Measurements from ENCODE around the gene SPEG.

SPEG gene

DNA sequence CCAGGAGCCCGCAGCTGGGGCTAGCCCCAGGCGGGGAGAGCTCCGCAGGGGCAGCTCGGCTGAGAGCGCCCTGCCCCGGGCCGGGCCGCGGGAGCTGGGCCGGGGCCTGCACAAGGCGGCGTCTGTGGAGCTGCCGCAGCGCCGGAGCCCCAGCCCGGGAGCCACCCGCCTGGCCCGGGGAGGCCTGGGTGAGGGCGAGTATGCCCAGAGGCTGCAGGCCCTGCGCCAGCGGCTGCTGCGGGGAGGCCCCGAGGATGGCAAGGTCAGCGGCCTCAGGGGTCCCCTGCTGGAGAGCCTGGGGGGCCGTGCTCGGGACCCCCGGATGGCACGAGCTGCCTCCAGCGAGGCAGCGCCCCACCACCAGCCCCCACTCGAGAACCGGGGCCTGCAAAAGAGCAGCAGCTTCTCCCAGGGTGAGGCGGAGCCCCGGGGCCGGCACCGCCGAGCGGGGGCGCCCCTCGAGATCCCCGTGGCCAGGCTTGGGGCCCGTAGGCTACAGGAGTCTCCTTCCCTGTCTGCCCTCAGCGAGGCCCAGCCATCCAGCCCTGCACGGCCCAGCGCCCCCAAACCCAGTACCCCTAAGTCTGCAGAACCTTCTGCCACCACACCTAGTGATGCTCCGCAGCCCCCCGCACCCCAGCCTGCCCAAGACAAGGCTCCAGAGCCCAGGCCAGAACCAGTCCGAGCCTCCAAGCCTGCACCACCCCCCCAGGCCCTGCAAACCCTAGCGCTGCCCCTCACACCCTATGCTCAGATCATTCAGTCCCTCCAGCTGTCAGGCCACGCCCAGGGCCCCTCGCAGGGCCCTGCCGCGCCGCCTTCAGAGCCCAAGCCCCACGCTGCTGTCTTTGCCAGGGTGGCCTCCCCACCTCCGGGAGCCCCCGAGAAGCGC lies 49.1 kb downstream of the SPEG start:
- DNase-seq, result no peak

DNA sequence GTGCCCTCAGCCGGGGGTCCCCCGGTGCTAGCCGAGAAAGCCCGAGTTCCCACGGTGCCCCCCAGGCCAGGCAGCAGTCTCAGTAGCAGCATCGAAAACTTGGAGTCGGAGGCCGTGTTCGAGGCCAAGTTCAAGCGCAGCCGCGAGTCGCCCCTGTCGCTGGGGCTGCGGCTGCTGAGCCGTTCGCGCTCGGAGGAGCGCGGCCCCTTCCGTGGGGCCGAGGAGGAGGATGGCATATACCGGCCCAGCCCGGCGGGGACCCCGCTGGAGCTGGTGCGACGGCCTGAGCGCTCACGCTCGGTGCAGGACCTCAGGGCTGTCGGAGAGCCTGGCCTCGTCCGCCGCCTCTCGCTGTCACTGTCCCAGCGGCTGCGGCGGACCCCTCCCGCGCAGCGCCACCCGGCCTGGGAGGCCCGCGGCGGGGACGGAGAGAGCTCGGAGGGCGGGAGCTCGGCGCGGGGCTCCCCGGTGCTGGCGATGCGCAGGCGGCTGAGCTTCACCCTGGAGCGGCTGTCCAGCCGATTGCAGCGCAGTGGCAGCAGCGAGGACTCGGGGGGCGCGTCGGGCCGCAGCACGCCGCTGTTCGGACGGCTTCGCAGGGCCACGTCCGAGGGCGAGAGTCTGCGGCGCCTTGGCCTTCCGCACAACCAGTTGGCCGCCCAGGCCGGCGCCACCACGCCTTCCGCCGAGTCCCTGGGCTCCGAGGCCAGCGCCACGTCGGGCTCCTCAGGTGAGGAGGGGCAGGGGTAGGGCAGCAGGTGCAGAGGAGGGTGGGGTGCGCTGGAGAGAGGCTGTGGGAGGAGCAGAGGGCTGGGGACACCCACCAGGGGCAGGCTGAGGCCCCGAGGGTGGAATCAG lies 49.9 kb downstream of the SPEG start:
- DNase-seq, result no peak

DNA sequence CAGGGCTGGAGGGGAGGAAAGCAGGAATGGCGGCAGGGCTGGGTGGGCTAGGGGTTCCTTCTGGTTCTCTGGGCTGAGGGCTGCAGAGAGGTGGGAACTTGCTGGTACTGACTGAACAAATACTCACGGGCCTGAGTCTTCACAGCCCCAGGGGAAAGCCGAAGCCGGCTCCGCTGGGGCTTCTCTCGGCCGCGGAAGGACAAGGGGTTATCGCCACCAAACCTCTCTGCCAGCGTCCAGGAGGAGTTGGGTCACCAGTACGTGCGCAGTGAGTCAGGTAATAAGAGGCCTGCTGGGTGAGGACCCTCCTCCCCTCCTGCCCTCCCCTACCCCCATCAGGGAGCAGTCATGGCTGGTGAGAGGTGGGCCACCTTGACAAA lies 50.5 kb downstream of the SPEG start:
- no peak for DNase-seq

DNA sequence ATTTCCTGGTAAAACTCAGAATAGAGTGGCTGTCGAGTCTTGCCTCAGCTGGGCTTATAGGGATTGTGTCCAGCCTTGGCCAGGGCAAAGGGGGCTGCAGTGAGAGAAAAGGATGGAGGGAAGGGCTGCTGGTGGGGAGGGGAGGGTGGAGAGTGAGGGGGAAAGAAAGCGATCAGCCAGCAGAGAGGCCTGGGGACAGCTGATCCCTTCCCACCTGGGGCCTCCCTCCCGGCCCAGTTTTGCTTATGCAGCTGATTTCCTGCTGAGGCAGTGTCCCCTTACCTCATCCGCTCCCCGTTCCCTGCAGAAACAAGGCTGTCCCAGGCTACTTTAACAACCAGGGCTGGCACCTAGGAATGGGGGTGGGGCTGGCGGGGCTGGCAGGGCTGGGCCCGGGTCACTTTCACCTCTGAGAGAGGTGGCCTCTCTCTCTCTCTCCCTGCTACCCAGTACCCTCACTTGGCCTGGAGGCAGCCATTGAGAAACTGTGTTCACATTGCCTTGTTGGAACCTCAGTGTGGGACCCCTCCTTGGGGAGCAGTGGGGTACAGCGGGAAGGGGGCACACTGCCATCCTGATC lies 51.8 kb downstream of the SPEG start:
- DNase-seq, result no peak

DNA sequence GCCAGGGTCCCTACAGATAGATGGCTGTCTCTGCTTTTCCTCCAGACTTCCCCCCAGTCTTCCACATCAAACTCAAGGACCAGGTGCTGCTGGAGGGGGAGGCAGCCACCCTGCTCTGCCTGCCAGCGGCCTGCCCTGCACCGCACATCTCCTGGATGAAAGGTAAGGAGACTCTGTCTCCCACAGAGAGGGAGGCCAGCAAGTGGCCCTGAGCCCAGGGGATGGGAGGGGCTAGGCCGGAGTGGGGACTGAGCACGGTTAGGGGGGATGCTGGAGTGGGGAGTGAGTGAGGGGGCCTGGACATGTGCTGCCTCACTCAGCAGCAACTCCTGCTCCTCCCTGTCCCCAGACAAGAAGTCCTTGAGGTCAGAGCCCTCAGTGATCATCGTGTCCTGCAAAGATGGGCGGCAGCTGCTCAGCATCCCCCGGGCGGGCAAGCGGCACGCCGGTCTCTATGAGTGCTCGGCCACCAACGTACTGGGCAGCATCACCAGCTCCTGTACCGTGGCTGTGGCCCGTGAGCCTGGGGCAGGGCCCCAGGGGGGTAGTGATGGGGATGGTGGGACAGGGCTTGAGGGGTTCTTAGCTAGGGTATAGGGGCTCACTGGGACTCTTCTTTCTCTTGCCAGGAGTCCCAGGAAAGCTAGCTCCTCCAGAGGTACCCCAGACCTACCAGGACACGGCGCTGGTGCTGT lies 53.7 kb downstream of the SPEG start:
- no peak for DNase-seq

DNA sequence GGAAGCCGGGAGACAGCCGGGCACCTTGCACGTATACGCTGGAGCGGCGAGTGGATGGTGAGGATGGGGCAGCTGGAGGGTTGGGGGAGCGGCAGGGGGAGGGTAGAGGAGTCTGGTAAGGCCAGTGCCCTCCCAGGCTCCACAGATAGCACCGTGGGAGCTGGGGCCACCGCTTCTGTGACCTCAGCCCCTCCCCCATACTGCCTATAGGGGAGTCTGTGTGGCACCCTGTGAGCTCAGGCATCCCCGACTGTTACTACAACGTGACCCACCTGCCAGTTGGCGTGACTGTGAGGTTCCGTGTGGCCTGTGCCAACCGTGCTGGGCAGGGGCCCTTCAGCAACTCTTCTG lies 54.2 kb downstream of the SPEG start:
- no peak for DNase-seq

DNA sequence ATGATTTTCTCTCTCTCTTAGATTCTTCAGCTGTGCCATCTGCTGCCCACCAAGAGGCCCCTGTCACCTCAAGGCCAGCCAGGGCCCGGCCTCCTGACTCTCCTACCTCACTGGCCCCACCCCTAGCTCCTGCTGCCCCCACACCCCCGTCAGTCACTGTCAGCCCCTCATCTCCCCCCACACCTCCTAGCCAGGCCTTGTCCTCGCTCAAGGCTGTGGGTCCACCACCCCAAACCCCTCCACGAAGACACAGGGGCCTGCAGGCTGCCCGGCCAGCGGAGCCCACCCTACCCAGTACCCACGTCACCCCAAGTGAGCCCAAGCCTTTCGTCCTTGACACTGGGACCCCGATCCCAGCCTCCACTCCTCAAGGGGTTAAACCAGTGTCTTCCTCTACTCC lies 54.7 kb downstream of the SPEG start:
- no peak for DNase-seq

DNA sequence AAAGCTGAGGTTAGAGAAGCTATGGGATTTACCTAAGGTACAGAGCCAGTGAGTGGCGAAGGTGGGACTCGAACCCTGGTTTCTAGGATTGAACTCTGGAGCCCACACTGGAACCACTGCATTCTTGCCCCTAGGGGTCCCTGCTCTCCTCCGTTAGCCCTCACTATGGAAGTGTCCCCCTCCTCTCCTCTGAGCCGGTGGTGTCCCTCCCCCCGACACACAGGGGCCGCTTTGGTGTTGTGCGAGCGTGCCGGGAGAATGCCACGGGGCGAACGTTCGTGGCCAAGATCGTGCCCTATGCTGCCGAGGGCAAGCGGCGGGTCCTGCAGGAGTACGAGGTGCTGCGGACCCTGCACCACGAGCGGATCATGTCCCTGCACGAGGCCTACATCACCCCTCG lies 55.5 kb downstream of the SPEG start:
- no peak for DNase-seq

DNA sequence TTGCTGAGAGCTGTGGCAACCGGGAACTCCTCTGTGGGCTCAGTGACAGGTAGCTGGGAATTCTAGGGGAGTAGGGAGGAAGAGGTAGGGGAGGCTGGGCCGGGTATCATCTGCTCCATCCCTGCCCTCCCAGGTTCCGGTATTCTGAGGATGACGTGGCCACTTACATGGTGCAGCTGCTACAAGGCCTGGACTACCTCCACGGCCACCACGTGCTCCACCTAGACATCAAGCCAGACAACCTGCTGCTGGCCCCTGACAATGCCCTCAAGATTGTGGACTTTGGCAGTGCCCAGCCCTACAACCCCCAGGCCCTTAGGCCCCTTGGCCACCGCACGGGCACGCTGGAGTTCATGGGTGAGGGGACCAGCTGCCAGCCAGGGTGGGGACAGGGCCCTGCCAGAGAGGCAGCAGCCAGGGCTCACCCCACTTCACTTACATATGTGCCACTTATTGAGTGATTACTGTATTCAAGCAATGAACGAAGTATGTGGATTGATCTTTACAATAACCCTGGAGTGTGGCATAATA lies 56.0 kb downstream of the SPEG start:
- no peak for DNase-seq

DNA sequence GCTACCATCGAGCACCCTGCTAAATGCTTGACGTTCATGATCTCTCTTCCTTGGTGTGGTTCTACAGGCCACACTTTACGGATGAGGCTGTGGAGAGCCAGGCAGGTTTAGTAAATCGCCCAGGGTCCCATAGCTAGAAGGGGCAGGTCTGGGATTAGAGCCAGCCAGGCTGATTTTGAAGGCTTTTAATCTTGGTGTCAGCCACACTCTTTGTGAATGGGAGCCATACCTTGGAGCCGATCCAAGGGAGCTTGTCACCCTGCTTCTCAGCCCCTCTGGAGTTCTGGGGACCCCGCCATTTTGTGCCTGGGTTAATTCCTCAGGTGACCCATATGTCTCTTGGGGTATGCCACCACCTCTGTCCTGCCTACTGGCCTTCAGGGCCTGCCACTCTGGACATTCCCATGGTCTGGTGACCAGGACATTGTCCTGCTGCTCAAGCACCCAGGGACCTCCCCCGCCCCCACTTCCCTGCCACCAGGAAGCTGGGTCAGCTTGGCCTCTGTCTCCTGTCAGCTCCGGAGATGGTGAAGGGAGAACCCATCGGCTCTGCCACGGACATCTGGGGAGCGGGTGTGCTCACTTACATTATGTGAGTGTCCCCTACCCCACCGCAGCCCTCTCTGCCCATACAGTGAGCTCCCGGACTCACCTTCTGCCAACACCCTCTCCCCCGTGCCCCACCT lies 56.8 kb downstream of the SPEG start:
- no peak for DNase-seq

DNA sequence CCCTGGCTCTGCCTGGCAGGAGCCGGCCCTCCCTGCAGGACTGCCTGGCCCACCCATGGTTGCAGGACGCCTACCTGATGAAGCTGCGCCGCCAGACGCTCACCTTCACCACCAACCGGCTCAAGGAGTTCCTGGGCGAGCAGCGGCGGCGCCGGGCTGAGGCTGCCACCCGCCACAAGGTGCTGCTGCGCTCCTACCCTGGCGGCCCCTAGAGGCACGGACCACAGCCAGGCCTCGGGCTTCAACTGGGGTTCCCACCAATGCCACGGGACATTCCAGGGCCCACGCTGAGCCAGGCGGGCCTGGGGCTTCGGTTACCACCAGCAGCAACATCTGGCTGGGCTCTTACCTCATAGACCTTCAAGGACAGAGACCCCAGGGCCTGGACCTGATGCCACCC lies 57.9 kb downstream of the SPEG start:
- no peak for DNase-seq

DNA sequence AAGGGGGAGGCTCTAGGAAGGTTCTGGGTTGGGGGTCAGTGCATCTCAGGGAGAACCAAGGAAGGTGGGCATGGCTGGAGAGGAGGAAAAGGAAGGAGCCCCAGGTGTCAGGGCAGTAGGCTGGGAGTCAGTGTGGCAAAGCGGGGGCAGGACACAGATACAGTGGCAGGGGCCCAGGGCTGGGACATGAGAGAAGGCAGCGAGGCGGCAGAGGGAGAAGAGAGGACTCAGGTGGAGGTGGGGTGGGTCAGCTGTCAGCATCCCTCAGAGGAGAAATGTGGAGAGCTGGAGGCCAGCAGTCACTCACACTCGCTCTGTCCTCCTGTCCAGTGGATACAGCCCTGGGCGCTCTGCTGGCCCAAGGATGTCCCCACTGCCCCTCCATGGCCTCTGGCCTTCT lies 58.4 kb downstream of the SPEG start:
- no peak for DNase-seq

DNA sequence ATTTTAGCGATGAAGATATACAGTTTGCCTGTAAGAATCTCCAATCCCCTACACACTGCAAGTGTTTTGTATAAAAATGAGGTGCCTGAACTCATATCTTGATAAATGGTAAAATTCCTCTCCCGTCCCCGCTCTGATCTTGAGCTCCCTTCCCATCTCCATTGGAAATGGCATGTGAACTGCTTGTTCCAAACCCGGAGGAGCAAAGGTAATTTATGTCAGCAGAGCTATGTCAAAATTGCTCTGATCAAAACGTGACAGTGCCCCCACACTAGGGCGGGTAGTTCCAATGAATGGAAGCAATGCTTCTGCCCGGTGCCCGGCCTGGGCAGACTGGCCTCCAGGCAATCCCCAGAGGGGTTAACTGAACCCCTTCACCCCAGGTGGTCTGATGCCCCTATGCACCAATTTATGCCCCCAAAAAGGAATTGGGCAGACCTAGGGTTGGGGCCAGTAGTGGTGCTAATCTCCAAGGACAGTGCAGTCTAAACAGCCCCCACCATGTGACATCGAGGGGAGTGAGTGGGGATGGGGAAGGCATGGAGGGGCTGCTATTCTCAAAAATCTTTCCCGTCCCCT lies 60.4 kb downstream of the SPEG start:
- DNase-seq, result no peak

DNA sequence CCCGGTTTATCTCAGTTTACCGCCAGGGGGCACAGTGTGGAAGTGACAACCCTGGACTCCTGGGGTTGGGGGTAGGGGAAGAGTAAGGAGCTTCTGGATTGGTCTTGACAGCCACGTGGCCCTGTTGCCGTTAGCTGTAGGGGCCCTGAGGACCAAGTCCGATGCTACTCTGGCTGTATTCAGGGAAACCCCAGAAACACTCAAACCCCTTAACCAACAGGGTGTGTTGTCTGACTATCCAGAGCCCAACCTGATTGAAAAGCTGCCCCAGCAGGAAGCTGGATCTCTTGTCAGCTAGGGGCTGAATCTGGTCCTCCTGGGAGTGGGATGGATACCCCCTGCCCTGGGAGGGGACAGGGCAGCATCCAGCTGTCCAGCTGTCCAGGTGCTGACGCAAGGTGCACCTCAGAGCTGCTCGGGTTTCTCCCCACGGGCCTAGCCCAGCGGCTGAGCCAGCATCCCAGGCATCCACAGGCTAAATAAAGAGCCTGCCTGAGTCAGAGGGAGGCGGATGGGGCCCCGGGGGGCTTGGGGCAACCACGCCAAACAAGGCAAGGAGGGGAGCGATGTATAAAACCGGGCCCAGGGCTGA lies 61.0 kb downstream of the SPEG start:
- DNase-seq, result peak; percentile 13

DNA sequence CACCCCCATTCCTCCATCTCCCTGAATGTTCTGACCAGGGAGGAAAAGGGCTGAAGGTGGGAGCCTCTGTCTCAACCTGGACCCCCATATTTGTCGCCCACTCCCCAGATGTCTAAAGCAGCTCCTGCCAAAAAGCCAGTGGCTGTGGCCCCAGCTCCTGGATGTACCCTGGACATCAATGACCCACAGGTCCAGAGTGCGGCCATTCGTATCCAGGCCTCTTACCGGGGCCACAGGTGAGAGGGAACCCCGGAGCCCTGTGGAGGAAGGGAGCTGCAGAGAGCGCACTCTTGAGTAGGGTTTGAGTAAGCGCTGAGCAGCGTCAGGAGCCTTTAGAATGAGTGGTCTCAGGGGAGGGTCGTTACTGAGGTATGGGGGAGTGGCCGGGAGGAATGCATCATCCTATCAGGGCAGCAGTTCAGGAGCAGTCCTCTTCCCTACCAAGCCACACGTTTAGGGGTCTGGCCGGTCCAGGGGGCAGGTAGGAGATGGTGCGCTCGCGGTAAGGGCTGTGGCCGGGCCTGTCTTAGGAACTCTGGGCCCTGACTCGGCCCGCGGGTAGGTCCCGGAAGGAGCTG lies 61.7 kb downstream of the SPEG start:
- no peak for DNase-seq

DNA sequence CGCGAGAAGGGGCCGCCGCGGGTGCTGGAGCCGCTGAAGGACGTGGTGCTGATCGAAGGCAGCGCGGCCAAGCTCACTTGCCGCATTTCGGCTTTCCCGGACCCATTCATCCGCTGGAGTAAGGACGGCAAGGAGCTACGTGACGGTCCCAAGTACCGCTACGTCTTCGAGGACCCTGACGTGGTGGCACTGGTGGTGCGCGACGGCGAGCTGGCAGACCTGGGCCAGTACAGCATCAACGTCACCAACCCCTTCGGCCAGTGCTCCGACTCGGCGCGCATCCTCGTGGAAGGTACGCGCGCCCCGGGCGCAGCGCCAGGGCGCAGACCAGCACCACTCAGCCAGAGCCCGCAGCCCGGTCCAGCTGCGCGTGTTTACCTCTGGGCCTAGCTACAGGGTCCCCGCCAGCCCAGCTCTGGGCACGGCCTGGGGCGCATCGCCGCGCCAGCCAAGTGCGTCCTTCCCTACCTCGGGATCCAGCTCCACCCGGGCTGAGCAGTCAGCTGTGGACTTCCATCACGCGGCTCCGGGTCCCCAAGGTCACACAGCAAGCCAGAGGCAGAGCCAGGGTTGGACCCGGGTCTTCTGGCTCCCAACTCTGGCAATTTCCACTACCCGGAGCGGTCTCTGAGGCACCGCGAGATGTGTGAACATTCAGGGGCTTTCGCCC lies 62.3 kb downstream of the SPEG start:
- DNase-seq, result no peak

DNA sequence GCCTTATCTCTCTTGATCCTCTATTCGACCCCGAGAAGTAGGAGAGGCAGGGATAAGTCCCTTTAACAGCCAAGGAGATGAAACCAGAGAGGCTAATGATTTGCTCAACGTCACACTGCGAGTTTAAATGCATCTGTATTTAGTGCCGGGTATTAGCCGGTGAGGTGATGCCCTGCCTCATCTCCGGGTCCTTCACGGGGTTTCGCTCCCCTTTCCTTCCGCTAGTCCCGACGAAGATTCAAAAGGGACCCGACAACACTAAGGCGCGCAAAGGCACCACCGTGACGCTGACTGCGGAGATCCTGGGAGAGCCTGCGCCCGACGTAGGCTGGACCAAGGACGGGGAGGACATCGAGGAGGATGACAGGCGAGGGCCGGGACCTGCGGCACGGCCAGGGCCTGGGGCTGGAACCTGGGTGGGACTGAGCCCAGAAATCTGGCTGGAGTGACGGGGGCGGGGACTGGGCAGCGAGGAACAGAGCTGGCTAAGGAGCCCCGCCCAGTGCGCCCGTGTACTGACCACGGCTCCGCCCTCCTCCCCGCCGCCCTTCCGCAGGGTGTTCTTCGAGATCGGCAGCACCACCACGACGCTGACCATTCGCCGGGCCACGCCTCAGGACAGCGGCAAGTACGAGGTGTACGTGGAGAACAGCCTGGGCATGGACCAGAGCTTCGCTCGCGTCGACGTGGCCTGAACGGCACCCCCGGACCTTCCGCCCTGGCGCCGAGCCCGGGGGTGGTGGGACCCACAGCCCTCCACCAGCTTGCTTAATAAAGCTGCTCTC lies 63.0 kb downstream of the SPEG start:
- no peak for DNase-seq

DNA sequence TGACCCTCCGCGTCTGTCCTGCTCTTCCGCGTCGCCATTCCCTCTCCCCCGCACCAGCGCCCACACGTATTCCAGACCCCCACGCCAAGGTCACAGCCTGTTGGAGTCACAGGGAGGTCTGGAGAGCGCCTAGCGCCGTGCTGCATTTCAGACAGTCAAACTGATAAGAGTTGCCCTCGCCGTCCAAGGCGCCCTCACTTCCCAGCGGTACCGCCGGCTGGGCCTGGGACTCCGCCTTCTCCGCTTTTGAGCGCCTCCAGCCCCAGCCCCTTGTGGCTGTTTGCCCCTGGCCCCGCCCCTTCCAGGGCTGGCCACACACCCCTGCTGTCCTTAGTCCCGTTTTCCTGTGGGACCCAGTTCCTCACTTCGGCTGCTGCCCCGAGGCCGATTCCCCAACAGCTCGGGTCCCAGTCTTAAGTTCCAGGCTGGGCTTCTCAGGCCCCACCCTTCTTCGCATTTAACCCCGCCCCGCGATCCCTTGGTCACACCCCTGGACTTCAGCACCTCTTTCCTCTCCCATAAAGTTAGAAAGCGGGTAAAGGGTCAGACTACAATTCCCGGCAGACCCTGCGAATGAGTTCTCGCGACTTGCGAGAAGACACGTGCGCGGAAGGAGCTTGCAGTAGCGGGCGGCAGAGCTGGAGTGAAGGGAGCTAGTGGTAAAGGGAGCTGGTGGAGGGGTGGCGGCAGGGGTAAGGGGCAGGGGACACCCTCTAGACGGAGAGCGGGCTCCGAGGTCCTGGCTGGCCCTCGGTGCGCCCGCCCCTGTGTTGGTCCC lies 63.8 kb downstream of the SPEG start, which contains the start of gene GMPPA:
TSS of gene GMPPA (plus strand) at position 612 of the 778 bp plus-strand sequence. CDS start 1,085 bp downstream, outside the sequence.
- peak; percentile 85 for DNase-seq

DNA sequence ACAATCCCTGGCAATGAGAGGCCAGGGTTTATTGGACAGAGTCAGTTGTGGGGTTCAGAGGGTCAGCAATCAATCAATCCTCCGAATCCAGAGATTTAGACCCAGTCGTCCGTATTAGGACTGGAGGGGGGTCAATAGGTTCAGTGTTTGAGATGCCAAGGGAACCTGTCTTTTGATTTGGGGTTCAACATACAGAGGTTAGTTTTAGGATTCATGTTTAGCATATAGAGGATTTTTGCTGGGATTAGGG lies 64.3 kb downstream of the SPEG start:
- no peak for DNase-seq
